Neural cell (in vitro differentiated cells): ENCODE measurements around the gene DOK6. TPM values are rescaled to one million over a fixed set of nuclear protein-coding genes. Genes with fewer than 3 reads are reported as not detected.

Source experiments
- H2AFZ ChIP-seq: fragments of 200-600, 300-800 bp; sonication (generic), shearing (Covaris generic); 2 replicates; pipeline ENCODE4 v1.6.0; 2014; ENCODE audit warnings: low read depth, mild to moderate bottlenecking, antibody characterized with exemption, low read length, moderate library complexity
- H3F3A ChIP-seq: fragments of 200-600 bp; shearing (Covaris generic); 2 replicates; pipeline ENCODE4 v1.6.1; 2016; ENCODE audit warnings: mild to moderate bottlenecking, moderate library complexity, mixed read lengths, antibody characterized with exemption, low read length; ENCODE audit not compliant: insufficient read depth, poor library complexity, severe bottlenecking
- H3K27ac ChIP-seq: fragments of 200-600, 300-800 bp; sonication (generic), shearing (Covaris generic); 2 replicates; pipeline ENCODE4 v1.5.1; 2014; ENCODE audit warnings: mild to moderate bottlenecking, low read length, moderate library complexity
- H3K27me3 ChIP-seq: fragments of 300-800, 200-600 bp; sonication (generic), shearing (Covaris generic); 2 replicates; pipeline ENCODE4 v1.6.0; 2014; ENCODE audit warnings: mild to moderate bottlenecking, low read depth, low read length, moderate library complexity; ENCODE audit not compliant: insufficient read depth
- H3K36me3 ChIP-seq: fragments of 300-800, 200-600 bp; sonication (generic), shearing (Covaris generic); 2 replicates; pipeline ENCODE4 v1.5.1; 2014; ENCODE audit warnings: mild to moderate bottlenecking, antibody characterized with exemption, low read length, moderate library complexity; ENCODE audit not compliant: insufficient read depth
- H3K4me2 ChIP-seq: fragments of 300-800, 200-600 bp; sonication (generic), shearing (Covaris generic); 2 replicates; pipeline ENCODE4 v1.6.0; 2014; ENCODE audit warnings: mild to moderate bottlenecking, low read length
- H3K4me3 ChIP-seq: fragments of 300-800, 200-600 bp; sonication (generic), shearing (Covaris generic); 2 replicates; pipeline ENCODE4 v1.5.1; 2014; ENCODE audit warnings: mild to moderate bottlenecking, low read length, moderate library complexity
- H3K79me2 ChIP-seq: fragments of 200-600 bp; shearing (Covaris generic); replicated peaks from 2 replicates; pipeline ENCODE4 v1.6.0; 2014; ENCODE audit warnings: mild to moderate bottlenecking, low read length, moderate library complexity; ENCODE audit not compliant: insufficient read depth
- H3K9ac ChIP-seq: fragments of 300-800, 200-600 bp; sonication (generic), shearing (Covaris generic); 2 replicates; pipeline ENCODE4 v1.6.1; 2016; ENCODE audit warnings: mild to moderate bottlenecking, low read length, mixed read lengths
- H3K9me2 ChIP-seq: fragments of 200-600 bp; shearing (Covaris generic); 2 replicates; pipeline ENCODE4 v1.6.1; 2016; ENCODE audit warnings: mild to moderate bottlenecking, low read length, mixed read lengths; ENCODE audit not compliant: insufficient read depth
- H3K9me3 ChIP-seq: fragments of 200-600, 300-800 bp; sonication (generic), shearing (Covaris generic); 2 replicates; pipeline ENCODE4 v1.6.1; 2016; ENCODE audit warnings: mild to moderate bottlenecking, mixed run types, low read length, moderate library complexity, mixed read lengths
- H4K20me1 ChIP-seq: fragments of 200-600 bp; shearing (Covaris generic); 2 replicates; pipeline ENCODE4 v1.6.1; 2016; ENCODE audit warnings: mild to moderate bottlenecking, mixed run types; ENCODE audit not compliant: insufficient read depth
- CTCF ChIP-seq: fragments of 450-650 bp; IDR thresholded peaks from 2 replicates; pipeline ENCODE4 v1.5.1; 2014; ENCODE audit warnings: antibody characterized with exemption, mild to moderate bottlenecking, moderate library complexity; ENCODE audit not compliant: poor library complexity, severe bottlenecking
- EP300 ChIP-seq: fragments of 450-650 bp; conservative IDR thresholded peaks from 2 replicates; pipeline ENCODE4 v1.6.1; 2014; ENCODE audit warnings: antibody characterized with exemption, mild to moderate bottlenecking, moderate library complexity; ENCODE audit not compliant: poor library complexity, severe bottlenecking
- EZH2 ChIP-seq: fragments of 200-600, 300-800 bp; shearing (Covaris generic), sonication (generic); IDR thresholded peaks from 2 replicates; pipeline ENCODE4 v1.6.1; 2014; ENCODE audit warnings: antibody characterized with exemption, low read length, borderline replicate concordance, mild to moderate bottlenecking; ENCODE audit not compliant: insufficient read depth, poor library complexity, severe bottlenecking
- MXI1 ChIP-seq: fragments of 450-650 bp; conservative IDR thresholded peaks from 2 replicates; pipeline ENCODE4 v1.6.1; 2014; ENCODE audit warnings: antibody characterized with exemption, mild to moderate bottlenecking; ENCODE audit not compliant: poor library complexity, severe bottlenecking
- POLR2AphosphoS5 ChIP-seq: IDR thresholded peaks from 2 replicates; pipeline ENCODE4 v1.6.1; 2012
- RAD21 ChIP-seq: fragments of 450-650 bp; conservative IDR thresholded peaks from 2 replicates; pipeline ENCODE4 v1.6.1; 2014; ENCODE audit warnings: antibody characterized with exemption, mild to moderate bottlenecking, moderate library complexity
- SMC3 ChIP-seq: fragments of 450-650 bp; conservative IDR thresholded peaks from 2 replicates; pipeline ENCODE4 v1.6.1; 2014; ENCODE audit warnings: antibody characterized with exemption, mild to moderate bottlenecking, moderate library complexity; ENCODE audit not compliant: poor library complexity
- TAF1 ChIP-seq: IDR thresholded peaks from 2 replicates; pipeline ENCODE4 v1.6.1; 2012; ENCODE audit warnings: low read depth
- polyA plus RNA-seq: library from polyadenylated mRNA; depleted of rRNA; stranded (reverse); fragments of >200 nt; gene quantifications from 2 replicates; pipeline ENCODE4 v1.2.3, GENCODE V29; 2014
- TF ChIP-seq, protein P1 (sequence below): IDR thresholded peaks from 2 replicates; pipeline ENCODE4 v1.6.1; 2012; ENCODE audit warnings: borderline replicate concordance

DOK6 gene
- polyA plus RNA-seq, 1 donor from 2014 or later = 9.7 TPM

- Histone ChIP-seq H3K4me3 (no peak overlapping the region), H4K20me1 (no peaks in the 10 kb centered on the region), H3K9me2 (no peaks in the 10 kb centered on the region), H3F3A (no peaks in the 10 kb centered on the region), H3K36me3 (no peaks in the 10 kb centered on the region), H3K79me2 (no peaks in the 10 kb centered on the region), H3K9me3 (peaks cover 4% of the 10 kb centered on the region), H3K27ac (no peak overlapping the region), H2AFZ (no peak overlapping the region), H3K9ac (no peak overlapping the region), H3K4me2 (no peak overlapping the region), H3K27me3 (no peaks in the 10 kb centered on the region)
- TF ChIP-seq RAD21 = no peak
- TF ChIP-seq POLR2AphosphoS5 = no peak
- TF ChIP-seq CTCF = no peak
- no peak for TF ChIP-seq SMC3
- no peak for TF ChIP-seq EP300
- TF ChIP-seq EZH2 = no peak
- TF ChIP-seq MXI1 = no peak
- no peak for TF ChIP-seq TAF1
- TF ChIP-seq, protein P1, sequence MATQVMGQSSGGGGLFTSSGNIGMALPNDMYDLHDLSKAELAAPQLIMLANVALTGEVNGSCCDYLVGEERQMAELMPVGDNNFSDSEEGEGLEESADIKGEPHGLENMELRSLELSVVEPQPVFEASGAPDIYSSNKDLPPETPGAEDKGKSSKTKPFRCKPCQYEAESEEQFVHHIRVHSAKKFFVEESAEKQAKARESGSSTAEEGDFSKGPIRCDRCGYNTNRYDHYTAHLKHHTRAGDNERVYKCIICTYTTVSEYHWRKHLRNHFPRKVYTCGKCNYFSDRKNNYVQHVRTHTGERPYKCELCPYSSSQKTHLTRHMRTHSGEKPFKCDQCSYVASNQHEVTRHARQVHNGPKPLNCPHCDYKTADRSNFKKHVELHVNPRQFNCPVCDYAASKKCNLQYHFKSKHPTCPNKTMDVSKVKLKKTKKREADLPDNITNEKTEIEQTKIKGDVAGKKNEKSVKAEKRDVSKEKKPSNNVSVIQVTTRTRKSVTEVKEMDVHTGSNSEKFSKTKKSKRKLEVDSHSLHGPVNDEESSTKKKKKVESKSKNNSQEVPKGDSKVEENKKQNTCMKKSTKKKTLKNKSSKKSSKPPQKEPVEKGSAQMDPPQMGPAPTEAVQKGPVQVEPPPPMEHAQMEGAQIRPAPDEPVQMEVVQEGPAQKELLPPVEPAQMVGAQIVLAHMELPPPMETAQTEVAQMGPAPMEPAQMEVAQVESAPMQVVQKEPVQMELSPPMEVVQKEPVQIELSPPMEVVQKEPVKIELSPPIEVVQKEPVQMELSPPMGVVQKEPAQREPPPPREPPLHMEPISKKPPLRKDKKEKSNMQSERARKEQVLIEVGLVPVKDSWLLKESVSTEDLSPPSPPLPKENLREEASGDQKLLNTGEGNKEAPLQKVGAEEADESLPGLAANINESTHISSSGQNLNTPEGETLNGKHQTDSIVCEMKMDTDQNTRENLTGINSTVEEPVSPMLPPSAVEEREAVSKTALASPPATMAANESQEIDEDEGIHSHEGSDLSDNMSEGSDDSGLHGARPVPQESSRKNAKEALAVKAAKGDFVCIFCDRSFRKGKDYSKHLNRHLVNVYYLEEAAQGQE = no peak
Measured at GRCh38 chr18:69596345-69596744, 195.7 kb downstream of the DOK6 start.

DNA sequence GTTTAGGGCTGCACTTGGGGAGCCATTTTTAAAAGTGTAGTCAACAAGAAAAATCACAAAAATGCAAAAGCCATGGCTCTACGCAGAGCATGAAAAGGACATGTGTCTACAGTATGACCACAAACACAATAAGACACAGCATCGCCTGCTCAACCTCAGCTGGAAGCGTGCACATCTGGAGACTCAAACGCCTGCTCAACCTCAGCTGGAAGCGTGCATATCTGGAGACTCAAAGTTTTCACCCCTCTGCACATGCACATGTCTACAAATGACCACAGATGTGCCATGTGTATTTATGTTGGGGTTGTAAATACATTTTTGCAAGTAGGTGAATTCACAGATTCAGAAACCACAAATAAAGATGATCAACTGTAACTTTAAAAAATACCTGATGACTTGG is 196.9 kb downstream of the DOK6 start:
- Histone ChIP-seq H3K79me2 (no peaks in the 10 kb centered on the region), H3F3A (no peaks in the 10 kb centered on the region), H4K20me1 (no peaks in the 10 kb centered on the region)

More for the DNA sequence above, 196.9 kb downstream of the DOK6 start:
- Histone ChIP-seq H3K4me3 (no peak overlapping the region), H3K9me2 (no peaks in the 10 kb centered on the region), H3K36me3 (no peaks in the 10 kb centered on the region), H3K27me3 (no peaks in the 10 kb centered on the region), H3K9ac (no peak overlapping the region), H2AFZ (no peak overlapping the region), H3K9me3 (peaks cover 4% of the 10 kb centered on the region), H3K4me2 (no peak overlapping the region), H3K27ac (no peak overlapping the region)
- no peak for TF ChIP-seq CTCF
- no peak for TF ChIP-seq EP300
- no peak for TF ChIP-seq SMC3
- no peak for TF ChIP-seq EZH2
- no peak for TF ChIP-seq TAF1
- TF ChIP-seq MXI1 = no peak
- TF ChIP-seq, protein P1 = no peak
- TF ChIP-seq POLR2AphosphoS5 = no peak
- no peak for TF ChIP-seq RAD21
